Measurements from ENCODE around the gene ITGA1. TPM values are rescaled to one million over a fixed set of nuclear protein-coding genes. Genes with fewer than 3 reads are reported as not detected.

ITGA1 gene
- total RNA-seq, 3 donors from 2014 or later, result 26.2 to 49.2 (median 36.6) TPM

GRCh38 chr5:52767217-52767743 is 20.4 kb upstream of the ITGA1 start:
- TF ChIP-seq CTCF (IDR thresholded peaks at IDR 0.05) (no peak), POLR2A (IDR thresholded peaks at IDR 0.05) (no peak), POLR2AphosphoS5 (IDR thresholded peaks at IDR 0.05) (no peak)
- intact Hi-C loops (cut with DNase I; ENCODE audit: low total_unique reads), result no loop called here

GRCh38 chr5:52767766-52768480 is 19.8 kb upstream of the ITGA1 start:
- no peak overlapping the region for H3K27ac ChIP-seq
- no peaks in the 10 kb centered on the region for H3K27me3 ChIP-seq
- intact Hi-C loops (cut with DNase I; ENCODE audit: low total_unique reads), result no loop called here
- DNase-seq (ENCODE audit: low spot score in 2 of 2), result no peak
- H3K4me3 ChIP-seq, result no peak overlapping the region
- H3K36me3 ChIP-seq, result no peaks in the 10 kb centered on the region
- no peaks in the 10 kb centered on the region for H3K4me1 ChIP-seq
- no peak for TF ChIP-seq CTCF (IDR thresholded peaks at IDR 0.05)
- no peak for TF ChIP-seq POLR2A (IDR thresholded peaks at IDR 0.05)
- TF ChIP-seq POLR2AphosphoS5 (IDR thresholded peaks at IDR 0.05), result no peak
- H3K9me3 ChIP-seq, result no peaks in the 10 kb centered on the region

More at GRCh38 chr5:52767217-52767743, 20.4 kb upstream of the ITGA1 start:
- no peaks in the 10 kb centered on the region for H3K9me3 ChIP-seq
- no peaks in the 10 kb centered on the region for H3K4me1 ChIP-seq
- no peaks in the 10 kb centered on the region for H3K27me3 ChIP-seq
- no peak overlapping the region for H3K27ac ChIP-seq
- H3K36me3 ChIP-seq, result no peaks in the 10 kb centered on the region
- H3K4me3 ChIP-seq, result no peak overlapping the region
- DNase-seq (ENCODE audit: low spot score in 2 of 2), result no peak

GRCh38 chr5:52769061-52769460 is 18.7 kb upstream of the ITGA1 start:
- Histone ChIP-seq H3K9me3 (no peaks in the 10 kb centered on the region), H3K27me3 (no peaks in the 10 kb centered on the region), H3K36me3 (no peaks in the 10 kb centered on the region), H3K27ac (no peak overlapping the region), H3K4me1 (no peaks in the 10 kb centered on the region), H3K4me3 (no peak overlapping the region)
- intact Hi-C loops (cut with DNase I; ENCODE audit: low total_unique reads), result no loop called here
- no peak for DNase-seq (ENCODE audit: low spot score in 2 of 2)
- no peak for TF ChIP-seq CTCF (IDR thresholded peaks at IDR 0.05)
- no peak for TF ChIP-seq POLR2AphosphoS5 (IDR thresholded peaks at IDR 0.05)
- TF ChIP-seq POLR2A (IDR thresholded peaks at IDR 0.05), result no peak

- no peaks in the 10 kb centered on the region for H3K36me3 ChIP-seq
- no peak overlapping the region for H3K27ac ChIP-seq
- no peaks in the 10 kb centered on the region for H3K9me3 ChIP-seq
- H3K4me1 ChIP-seq, result no peaks in the 10 kb centered on the region
- no peak for DNase-seq (ENCODE audit: low spot score in 2 of 2)
- TF ChIP-seq CTCF (IDR thresholded peaks at IDR 0.05) (no peak), POLR2AphosphoS5 (IDR thresholded peaks at IDR 0.05) (no peak), POLR2A (IDR thresholded peaks at IDR 0.05) (no peak)
- no peak overlapping the region for H3K4me3 ChIP-seq
- intact Hi-C loops (cut with DNase I; ENCODE audit: low total_unique reads), result no loop called here
- no peaks in the 10 kb centered on the region for H3K27me3 ChIP-seq
These were observed 17.3 kb upstream of the ITGA1 start for GRCh38 chr5:52770287-52770939.

Measured in breast epithelium (tissue), 4 donors.